HUDEP-2 (cell line): ENCODE measurements around the gene GPR141.

Source experiments
- DNase-seq, 76 experiments: peaks; one replicate each; lab custom pipeline; 2025; ENCODE audit not compliant: unreplicated experiment in 76 of 76; lab: John Stamatoyannopoulos, UW

The GPR141 gene, protein sequence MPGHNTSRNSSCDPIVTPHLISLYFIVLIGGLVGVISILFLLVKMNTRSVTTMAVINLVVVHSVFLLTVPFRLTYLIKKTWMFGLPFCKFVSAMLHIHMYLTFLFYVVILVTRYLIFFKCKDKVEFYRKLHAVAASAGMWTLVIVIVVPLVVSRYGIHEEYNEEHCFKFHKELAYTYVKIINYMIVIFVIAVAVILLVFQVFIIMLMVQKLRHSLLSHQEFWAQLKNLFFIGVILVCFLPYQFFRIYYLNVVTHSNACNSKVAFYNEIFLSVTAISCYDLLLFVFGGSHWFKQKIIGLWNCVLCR

DNA sequence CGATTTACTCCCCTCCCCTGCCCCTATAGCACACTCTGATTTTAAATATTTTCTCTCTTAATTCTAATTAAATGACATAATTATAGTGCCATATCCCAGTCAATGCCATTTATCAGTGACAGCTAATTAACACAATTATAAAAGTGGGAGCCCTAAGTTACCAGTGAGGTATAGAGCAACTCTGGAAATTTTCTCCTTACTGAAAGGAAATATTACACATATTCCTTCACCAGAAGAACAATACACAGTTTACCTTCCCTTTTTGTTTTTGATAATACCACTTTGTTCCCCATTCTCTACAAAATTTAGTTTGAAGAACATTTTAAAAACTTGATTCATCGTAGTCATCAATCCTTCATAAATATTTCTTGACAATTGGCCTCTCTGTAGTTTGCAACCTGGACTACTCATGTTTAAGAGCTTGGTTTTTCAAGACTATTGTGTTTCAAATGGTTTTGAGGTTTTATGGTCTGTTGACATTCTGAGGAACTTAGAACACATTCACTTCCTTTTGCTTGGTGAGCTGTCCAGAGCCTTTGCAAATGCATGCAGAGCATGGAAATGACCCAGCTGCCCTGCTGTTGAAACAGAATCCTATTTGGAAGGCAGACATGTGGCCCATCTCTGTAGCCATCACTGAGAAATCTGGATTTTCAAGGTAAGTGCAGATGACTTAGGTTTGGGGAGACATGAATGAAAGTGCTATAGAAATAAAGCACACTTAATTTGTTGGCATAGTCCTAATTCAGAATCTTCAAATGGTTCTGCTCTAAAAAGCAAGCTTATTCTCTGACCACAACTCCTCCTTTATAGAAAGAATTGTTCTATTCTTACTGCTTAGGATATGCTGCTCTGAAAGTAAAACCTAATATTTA lies at the start of gene GPR141:
GPR141 (plus strand) TSS at position 521 of the 875 bp plus-strand sequence. CDS start 56,628 bp downstream, outside the sequence.
- DNase-seq = no peak

DNA sequence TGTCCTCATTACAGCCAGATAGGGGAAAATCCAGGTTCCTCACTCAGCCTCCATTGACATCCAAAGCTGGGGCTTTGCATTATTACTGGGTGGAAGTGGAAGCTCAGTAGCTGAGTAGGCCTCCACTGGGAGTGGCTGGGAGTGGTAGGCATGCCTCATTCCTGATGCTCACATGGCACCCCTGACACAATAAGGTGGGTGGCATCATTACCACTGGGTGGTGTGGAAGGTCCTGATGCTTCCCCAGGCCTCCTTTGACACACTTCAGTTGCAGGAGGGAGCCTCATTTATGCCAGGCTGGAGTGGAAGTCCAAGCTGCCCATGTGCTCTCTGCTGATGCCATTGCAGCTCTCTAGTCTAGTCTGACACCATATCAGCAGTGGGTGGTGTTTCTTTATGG lies 48.2 kb upstream of the GPR141 start:
- DNase-seq = no peak

DNA sequence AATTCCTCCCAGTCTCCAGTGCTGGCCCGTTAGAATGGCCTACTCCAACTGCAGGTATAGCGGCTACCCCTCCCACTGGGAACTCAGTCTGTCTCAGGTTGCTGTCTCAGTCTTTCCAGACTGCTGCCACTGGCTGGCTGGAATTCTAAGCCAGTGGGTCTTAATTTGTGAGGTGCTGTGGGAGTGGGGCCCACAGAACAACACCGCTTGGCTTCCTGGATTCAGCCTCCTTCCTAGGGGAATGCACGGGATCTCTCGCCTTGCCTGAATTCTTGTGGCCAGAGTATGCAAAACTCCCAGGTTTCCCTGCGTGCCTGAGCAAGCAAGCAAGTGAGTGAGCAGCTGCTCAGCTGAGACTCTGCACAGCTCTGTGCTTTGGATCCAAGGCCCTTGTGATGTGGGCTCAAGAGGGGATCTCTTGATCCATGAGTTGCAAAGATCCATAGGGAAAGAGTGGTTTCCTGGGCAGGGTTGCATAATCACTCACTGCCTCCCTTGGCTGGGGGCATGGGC lies 41.5 kb upstream of the GPR141 start:
- no peak for DNase-seq

DNA sequence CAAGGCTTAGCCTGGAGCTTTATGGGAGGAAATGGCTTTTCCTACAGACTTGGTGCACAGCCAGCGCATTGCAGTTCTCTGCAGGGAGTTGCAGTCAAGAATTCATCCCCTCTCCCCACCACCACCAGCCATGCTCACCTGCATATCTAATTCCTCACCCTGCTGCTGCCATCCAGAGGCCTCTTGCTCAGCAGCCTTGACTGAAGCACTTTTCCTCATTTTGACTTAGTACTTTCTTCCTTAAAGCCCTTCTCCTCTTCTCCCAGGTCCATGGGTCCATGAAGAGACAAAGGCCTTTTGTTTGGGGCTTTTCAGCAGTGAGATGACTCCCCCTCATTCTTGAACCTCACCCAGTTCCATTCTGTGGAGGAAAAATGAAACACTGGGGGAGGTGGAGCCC lies 39.7 kb upstream of the GPR141 start:
- peak in 12 of 76 experiments; percentile 0 to 19 (median 8) for DNase-seq

DNA sequence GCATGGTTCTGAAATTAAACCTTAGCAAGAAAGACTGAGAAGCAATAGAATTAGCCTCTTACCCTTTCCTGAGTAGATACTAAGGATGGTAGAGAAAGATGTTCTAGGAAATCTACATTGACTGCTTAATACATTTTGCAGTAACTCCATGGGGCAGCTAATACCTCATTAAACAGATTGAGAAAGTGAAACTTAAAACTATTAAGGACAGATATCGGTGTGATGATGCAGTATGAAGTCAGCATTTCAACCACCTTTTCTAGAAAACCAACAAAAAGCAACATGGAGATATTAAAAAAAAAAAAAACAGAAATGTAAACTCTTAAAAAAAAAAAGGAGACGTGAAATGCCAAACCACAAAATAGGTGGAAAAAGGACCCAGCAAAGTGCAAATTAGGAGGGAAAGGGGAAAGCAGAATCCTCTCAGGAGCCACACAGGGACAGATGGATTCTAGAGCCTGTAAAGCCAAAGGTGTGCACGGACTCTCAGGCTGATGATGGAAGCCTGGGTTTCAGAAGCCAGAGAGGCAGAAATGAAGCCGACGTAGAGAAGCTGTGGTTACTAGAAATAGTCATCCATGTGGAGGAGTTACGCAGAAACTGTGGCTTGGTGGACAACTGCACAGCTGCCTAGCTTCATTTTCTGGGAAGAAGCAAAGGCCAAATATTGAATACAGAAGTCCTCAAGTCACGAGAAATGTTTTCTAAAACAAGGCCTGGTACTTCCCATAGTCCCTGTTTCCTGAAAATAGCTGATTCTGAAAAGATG lies 38.1 kb upstream of the GPR141 start:
- DNase-seq = no peak

DNA sequence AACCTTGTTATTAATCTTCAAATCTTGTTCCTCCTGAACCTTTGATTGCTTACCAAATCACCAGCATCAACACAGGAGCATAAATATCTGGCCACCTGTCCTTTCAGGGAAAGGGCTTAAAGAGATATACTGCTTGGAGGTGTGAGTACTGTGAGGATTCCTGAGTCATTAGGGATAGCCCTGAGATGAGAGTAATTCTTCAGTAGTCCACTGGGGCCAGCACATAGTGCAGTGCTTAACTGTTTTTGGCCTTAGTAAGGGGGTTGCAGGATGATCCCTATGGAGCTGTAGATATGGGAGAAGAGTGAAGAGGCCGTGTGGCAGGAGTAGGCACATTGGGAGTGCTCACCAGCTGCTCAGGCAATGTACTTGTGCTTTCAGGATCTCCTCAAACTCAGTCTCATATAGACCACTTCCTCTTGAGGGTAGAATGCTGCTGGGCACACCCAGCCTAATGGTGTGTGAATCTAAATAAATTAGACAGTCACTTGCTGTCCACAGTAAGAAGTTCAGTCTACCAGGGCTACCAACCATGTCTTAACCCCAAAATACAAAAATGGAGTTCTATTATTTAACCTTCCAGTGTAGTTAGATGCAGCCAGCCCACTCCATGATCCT lies 26.5 kb upstream of the GPR141 start:
- DNase-seq = no peak

DNA sequence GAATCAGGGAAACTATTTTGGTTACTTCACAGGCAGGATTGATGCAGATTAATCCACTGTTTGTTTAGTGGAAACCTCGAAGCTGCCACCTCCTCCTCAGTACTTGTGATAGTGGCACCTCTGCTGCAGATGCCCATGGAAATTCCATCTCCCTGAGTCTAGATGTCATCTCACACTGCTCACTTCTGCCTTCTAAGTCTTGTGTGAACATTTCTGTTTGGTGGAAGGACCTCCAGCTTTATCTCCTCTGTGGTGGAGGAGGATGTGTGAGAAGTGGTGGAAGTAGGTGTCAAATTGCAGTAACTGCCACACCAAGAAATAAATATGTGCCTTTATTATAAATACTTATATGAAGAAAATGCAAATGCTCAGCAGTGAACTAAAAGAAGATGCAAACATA lies 25.8 kb upstream of the GPR141 start:
- DNase-seq = no peak

DNA sequence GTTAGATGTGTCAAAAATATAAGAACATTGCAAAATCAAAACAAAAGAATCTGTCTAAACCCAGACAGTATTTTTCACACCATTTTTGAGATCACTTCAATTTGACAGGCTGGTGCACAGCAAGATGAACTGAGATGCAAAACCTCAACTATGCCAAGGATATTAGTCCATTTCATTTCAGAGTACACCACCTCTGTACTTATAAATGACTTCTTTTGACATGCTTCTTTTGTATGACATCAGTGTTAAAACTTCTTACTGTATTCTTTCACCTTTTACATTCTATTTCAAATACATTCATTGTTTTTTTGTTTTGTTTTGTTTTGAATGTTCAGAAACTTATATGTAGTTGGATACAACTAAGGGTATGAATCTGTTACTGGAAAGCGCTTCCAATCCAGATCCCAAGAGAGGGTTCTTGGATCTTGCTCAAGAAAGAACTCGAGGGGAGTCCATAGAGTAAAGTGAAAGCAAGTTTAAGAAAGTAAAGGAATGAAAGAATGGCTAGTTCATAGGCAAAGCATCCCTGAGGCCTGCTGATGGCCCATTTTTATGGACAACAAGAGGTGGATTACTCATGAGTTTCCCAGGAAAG lies 23.5 kb upstream of the GPR141 start:
- DNase-seq = no peak

DNA sequence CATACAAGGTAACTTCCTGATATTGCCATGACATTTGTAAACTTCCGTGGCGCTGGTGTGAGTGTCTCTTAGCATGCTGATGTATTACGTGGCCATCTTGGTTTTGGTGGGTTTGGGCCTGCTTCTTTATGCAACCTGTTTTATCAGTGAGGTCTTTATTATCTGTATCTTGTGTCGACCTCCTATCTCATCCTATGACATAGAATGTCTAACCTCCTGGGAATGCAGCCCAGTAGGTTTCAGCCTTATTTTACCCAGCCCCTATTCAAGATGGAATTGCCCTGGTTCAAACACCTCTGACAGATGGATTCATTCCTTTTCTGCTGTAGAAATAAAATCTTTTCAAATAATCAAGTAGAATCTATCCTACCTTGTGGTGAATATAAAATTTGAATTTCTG lies 23.0 kb upstream of the GPR141 start:
- DNase-seq = no peak

DNA sequence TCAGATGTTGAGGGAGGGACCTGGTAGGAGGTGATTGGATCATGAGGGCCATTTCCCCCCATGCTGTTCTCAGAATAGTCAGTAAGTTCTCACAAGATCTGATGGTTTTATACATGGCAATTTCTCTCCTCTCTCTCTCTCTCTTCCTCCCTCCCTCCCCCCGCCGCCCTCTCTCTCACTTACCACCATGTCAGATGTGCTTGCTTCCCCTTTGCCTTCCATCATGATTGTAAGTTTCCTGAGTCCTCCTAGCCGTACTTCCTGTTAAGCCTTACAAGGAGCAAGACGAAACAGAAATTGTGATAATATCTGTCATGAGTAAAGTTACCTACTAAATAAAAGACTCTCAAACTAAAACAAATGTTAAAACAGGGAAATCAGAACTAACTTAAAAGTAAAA lies 19.9 kb upstream of the GPR141 start:
- no peak for DNase-seq

DNA sequence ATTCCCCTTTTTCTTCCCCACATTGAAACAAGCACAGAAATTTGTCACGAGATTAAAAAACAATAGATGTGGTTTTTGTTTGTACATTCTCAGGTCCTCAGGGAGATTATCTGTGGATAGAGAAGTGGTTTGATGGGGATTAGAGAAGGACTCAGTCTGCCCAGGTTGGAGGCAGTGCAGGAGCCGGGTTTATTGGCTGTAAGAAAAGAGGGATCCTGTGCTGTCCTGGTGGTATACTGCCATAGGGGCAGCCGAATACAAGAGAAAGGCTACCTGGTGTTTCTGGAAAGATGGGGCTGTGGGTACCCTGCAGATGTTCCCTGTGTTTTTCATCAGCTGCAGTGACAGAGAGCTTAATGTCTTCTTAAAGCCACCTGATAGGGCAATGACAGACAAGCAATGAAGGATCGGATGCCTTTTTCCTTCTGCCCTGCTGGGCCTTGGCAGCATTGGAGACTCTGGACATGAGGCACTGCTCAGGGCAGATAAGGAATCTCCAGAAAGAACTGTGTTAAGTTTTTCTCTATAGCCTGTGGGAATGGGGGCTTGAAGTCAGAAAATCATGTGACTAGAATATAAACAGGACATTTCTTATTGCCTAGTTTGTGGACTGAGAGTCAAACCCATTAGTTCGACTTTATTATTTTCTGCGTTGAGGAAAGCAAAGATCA lies 18.1 kb upstream of the GPR141 start:
- no peak for DNase-seq

DNA sequence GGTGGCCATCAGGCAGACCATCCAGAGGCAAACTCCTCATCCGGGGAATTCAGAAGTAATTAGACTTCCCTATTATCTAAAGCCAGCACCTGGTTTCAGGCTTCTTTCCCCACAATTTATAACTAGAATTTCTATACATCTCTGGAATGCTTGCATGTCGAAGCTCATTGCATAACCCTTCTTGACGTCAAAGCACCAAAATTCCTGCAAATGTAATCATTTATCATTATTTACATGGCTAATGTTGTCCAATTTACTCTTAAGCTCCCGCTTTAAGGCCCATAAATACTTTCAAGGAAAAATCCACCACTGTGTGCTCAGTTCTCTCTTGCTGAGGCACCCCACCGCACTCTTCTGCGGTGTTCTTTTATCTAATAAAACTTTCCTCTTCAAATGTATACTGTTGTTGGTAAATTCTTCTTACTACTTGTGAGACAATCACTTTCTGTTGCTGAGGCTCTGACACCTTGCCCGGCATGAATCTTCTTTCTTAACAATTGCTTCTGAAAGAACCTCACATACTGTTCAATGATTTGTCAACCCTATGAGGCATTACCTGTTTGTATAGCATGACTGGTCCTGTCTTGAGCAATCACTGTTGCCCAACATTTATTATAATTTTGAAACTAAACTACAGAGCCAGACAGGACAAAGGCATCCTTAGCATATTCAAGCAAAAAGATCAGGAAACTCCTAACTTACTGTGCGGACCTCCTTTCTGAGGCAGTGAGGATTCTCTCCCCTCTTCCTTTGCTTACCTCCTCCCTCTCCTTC lies 17.4 kb upstream of the GPR141 start:
- no peak for DNase-seq

DNA sequence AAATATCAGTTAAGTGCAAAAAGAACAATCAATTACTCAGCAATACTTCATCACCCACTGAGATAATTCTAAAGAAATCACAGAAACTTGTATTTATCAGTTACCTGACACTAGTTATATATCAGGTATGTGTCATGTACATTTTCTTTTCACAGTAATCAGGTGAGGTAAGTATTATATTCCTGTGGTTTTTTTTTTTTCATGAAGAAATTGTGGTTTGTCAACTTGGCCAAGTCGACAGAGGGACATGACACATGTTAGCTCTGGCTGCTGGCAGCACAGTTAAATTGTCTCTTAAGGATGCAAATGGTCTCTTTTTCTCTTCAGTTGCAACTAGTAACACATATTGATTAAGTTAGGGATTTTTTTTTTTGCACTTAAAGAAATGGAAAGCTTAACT lies 13.7 kb upstream of the GPR141 start:
- no peak for DNase-seq

DNA sequence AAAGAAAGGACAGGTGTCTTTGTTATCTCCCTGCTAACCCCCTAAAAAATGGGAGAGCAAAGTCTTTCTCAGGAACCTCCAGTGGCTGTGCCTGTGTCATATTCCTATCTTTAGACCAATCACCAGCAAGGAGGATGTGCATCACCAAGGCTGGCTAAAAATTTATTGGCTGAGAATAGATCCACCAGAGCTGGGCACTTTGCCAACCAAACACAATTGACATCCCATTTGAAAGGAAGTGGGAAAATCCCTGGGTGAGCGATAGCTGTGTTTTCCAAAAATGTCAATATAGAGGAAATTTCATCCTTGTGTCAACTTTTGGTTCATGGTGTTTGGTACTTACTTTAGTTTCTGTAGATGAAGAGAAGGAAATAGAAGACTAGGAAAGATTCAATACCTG lies 13.1 kb upstream of the GPR141 start:
- no peak for DNase-seq

DNA sequence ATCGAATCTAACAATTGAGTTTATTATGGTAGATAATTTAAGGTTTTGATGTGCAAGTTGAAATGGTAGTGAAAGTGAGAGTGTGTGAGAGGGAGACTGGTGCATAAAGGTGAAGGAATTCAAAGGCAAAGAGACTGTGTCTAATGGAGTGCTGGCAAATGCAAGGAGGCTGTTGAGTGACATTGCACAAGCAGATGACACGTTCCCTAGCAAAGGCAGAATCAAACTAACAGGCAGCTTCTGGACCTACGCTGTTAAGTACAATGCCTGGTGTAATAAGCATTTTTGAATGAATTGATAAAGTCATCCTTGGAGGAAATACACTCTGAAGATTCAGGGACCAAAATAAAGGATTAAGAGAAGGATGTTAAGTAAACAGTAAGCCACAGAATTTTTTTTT lies 11.7 kb upstream of the GPR141 start:
- DNase-seq = no peak

DNA sequence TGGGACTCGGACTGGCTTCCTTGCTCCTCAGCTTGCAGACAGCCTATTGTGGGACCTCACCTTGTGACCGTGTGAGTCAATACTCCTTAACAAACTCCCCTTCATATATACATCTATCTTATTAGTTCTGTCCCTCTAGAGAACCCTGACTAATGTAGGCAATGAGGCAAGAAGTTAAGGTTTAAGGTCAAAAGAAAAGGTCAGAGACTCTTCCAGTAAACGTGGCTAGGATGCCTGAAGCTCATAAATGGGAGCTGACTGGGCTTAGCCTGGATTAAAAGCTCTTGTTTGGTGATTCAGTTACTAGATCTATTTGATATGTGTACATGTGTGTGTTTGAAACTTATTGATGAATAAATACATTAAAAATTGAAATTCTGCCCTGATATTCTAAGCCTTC lies 10.6 kb upstream of the GPR141 start:
- DNase-seq = no peak

DNA sequence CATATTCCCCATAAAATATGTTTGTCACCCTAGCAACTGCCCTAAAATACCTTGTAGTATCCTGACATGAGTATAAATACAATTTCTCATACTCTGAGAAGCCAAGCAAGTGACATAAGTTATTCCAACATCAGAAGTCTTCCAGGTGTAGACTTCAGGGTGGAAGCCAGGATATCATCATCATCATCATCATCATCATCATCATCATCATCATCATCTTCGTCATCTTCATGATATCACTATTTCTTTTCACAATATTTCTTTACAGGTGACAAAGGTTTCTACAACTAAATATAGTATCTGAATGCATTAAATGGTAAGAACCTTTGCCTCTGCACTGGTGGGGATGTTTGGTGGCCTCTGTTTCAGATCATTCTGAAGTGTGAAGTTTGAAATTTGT lies 10.0 kb upstream of the GPR141 start:
- DNase-seq = no peak

DNA sequence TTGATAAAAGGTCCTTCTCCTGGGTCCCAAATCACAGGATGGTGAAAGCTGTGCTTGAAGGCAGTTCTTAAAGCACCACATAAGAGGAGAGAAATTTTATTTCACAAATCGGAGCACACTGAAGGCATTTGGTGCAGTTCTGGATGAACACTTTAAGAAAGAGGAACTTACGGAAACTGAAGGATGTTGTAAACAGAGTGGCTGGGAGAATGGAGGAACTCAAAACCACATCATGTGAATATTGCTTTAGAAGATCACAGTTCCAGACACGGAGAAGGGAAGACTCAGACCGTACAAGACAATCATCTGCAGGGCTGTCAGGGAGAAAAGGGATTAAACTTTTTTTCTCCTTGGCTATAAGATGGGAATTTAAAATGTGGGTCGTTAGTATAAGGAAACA lies 9.0 kb upstream of the GPR141 start:
- no peak for DNase-seq

DNA sequence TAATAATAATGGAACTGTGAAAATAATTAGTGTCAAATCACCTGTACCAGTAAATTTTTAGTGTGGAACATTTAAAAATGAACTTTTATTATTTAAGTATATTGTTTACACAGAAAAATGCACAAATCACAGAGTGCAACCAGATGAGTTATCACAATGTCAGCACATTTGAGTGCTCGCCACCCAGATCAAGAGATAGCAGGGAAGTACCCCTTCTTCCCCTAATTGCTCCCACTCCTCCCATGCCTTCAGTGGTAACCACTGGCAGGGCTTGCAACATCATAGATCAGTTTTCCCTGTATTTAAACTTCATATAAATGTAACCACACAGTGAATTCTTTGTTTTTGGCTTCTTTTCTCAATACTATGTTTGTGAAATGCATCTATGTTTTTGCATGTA lies 7.8 kb upstream of the GPR141 start:
- no peak for DNase-seq
